ENCODE measurements around the gene SLC9A1.

DNA sequence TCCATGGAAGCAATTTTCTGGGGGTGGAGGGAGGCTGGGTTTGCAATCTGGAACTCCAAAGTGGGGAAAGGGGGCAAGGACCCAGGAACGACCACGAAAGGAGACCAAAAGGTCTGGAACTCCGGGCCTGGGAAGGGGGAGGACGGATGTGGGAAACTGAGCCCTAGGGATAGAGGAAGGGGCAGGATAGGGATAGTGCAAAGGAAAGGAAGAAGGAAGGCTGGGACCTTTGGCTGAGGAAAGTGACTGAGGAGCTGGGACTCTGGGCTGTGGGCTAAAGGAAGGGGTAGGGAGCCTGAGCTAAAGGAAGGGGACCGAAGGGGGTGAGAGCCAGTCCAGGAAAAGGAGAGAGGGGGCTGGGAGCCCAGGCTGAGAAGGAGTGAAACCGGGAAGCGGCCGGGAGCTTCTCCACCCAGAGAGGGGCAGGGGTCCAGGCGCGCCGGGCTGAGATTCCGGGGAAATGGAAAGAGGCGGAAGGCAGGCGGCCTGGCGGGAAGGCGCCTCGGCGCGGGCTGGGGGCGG lies 395 bp downstream of the SLC9A1 start:
- TF ChIP-seq, protein P1, sequence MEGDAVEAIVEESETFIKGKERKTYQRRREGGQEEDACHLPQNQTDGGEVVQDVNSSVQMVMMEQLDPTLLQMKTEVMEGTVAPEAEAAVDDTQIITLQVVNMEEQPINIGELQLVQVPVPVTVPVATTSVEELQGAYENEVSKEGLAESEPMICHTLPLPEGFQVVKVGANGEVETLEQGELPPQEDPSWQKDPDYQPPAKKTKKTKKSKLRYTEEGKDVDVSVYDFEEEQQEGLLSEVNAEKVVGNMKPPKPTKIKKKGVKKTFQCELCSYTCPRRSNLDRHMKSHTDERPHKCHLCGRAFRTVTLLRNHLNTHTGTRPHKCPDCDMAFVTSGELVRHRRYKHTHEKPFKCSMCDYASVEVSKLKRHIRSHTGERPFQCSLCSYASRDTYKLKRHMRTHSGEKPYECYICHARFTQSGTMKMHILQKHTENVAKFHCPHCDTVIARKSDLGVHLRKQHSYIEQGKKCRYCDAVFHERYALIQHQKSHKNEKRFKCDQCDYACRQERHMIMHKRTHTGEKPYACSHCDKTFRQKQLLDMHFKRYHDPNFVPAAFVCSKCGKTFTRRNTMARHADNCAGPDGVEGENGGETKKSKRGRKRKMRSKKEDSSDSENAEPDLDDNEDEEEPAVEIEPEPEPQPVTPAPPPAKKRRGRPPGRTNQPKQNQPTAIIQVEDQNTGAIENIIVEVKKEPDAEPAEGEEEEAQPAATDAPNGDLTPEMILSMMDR (IDR thresholded peaks at IDR 0.05), result no peak
- TF ChIP-seq POLR2A (IDR thresholded peaks at IDR 0.05), result no peak

Data from lower leg skin (tissue), 3 donors.